ENCODE measurements around the gene NT5C2. TPM values are rescaled to one million over a fixed set of nuclear protein-coding genes. Genes with fewer than 3 reads are reported as not detected.
"Not testable (repeated sequence)": the region's sequence is repeated elsewhere in the genome, so short reads cannot be mapped to it uniquely, and the experiment has no call there.

The NT5C2 gene
- total RNA-seq, 2 experiments from 2014 or later, result 68.9 to 69.4 TPM

GRCh38 chr10:103078676-103079075 is 114.4 kb downstream of the NT5C2 start:
- Mint-ChIP-seq H3K36me3 (peaks cover 5% of the 10 kb centered on the region), H3K27me3 (no peaks in the 10 kb centered on the region), H3K4me3 (no peak overlapping the region), H3K9me3 (no peaks in the 10 kb centered on the region), H3K4me1 (peaks cover 5% of the 10 kb centered on the region), H3K27ac (no peak overlapping the region)
- POLR2A ChIA-PET, result no interaction called here
- DNase-seq (no peak), ATAC-seq (ENCODE audit: low read depth) (no peak)

GRCh38 chr10:103078309-103078615 is 114.8 kb downstream of the NT5C2 start:
- peaks cover 5% of the 10 kb centered on the region for H3K4me1 Mint-ChIP-seq
- no peak for ATAC-seq (ENCODE audit: low read depth)
- no peak overlapping the region for H3K4me3 Mint-ChIP-seq
- H3K36me3 Mint-ChIP-seq, result peaks cover 5% of the 10 kb centered on the region
- DNase-seq, result no peak
- H3K9me3 Mint-ChIP-seq, result no peaks in the 10 kb centered on the region
- no peak overlapping the region for H3K27ac Mint-ChIP-seq
- POLR2A ChIA-PET, result no interaction called here
- H3K27me3 Mint-ChIP-seq, result no peaks in the 10 kb centered on the region

GRCh38 chr10:103077491-103078308 is 115.4 kb downstream of the NT5C2 start:
- DNase-seq (no peak), ATAC-seq (ENCODE audit: low read depth) (no peak)
- POLR2A ChIA-PET, result no interaction called here
- no peak overlapping the region for H3K27ac Mint-ChIP-seq
- H3K9me3 Mint-ChIP-seq, result no peaks in the 10 kb centered on the region
- H3K36me3 Mint-ChIP-seq, result peaks cover 3% of the 10 kb centered on the region
- H3K4me3 Mint-ChIP-seq, result no peak overlapping the region
- H3K27me3 Mint-ChIP-seq, result no peaks in the 10 kb centered on the region
- H3K4me1 Mint-ChIP-seq, result peaks cover 5% of the 10 kb centered on the region

- H3K36me3 Mint-ChIP-seq, result peaks cover 3% of the 10 kb centered on the region
- H3K4me1 Mint-ChIP-seq, result peaks cover 5% of the 10 kb centered on the region
- H3K4me3 Mint-ChIP-seq, result no peak overlapping the region
- DNase-seq (no peak), ATAC-seq (ENCODE audit: low read depth) (no peak)
- no peaks in the 10 kb centered on the region for H3K9me3 Mint-ChIP-seq
- H3K27ac Mint-ChIP-seq, result no peak overlapping the region
- H3K27me3 Mint-ChIP-seq, result no peaks in the 10 kb centered on the region
- POLR2A ChIA-PET, result no interaction called here
Observed at GRCh38 chr10:103077020-103077419, 116.1 kb downstream of the NT5C2 start.

GRCh38 chr10:103072891-103073290 is 120.2 kb downstream of the NT5C2 start:
- POLR2A ChIA-PET, result no interaction called here
- no peak overlapping the region for H3K4me3 Mint-ChIP-seq
- H3K27me3 Mint-ChIP-seq, result no peaks in the 10 kb centered on the region
- H3K9me3 Mint-ChIP-seq, result no peaks in the 10 kb centered on the region
- H3K4me1 Mint-ChIP-seq, result peaks cover 35% of the 10 kb centered on the region
- DNase-seq (no peak), ATAC-seq (ENCODE audit: low read depth) (no peak)
- peaks cover 5% of the 10 kb centered on the region for H3K36me3 Mint-ChIP-seq
- no peak overlapping the region for H3K27ac Mint-ChIP-seq

GRCh38 chr10:103072276-103072675 is 120.8 kb downstream of the NT5C2 start:
- Mint-ChIP-seq H3K9me3 (no peaks in the 10 kb centered on the region), H3K27me3 (no peaks in the 10 kb centered on the region), H3K36me3 (peaks cover 6% of the 10 kb centered on the region), H3K4me1 (peaks cover 39% of the 10 kb centered on the region), H3K4me3 (no peak overlapping the region), H3K27ac (no peak overlapping the region)
- no peak for ATAC-seq (ENCODE audit: low read depth)
- DNase-seq, result no peak
- POLR2A ChIA-PET, result no interaction called here

GRCh38 chr10:103069453-103070331 is 123.4 kb downstream of the NT5C2 start:
- DNase-seq (peak; percentile 70), ATAC-seq (ENCODE audit: low read depth) (peak; percentile 68)
- H3K9me3 Mint-ChIP-seq, result no peaks in the 10 kb centered on the region
- no peaks in the 10 kb centered on the region for H3K27me3 Mint-ChIP-seq
- peaks cover 39% of the 10 kb centered on the region for H3K4me1 Mint-ChIP-seq
- H3K4me3 Mint-ChIP-seq, result peak overlapping the region; percentile 71
- POLR2A ChIA-PET, result interaction anchor here (1.6 to 3.1 kb wide), 2 partner anchors 152 to 355 kb away, joined by 4 to 21 read pairs; partner anchors contain the start of genes CNNM2 and SFXN2
- H3K36me3 Mint-ChIP-seq, result peaks cover 5% of the 10 kb centered on the region
- peak overlapping the region; percentile 88 for H3K27ac Mint-ChIP-seq

- no peaks in the 10 kb centered on the region for H3K27me3 Mint-ChIP-seq
- POLR2A ChIA-PET, result interaction anchor here (1.1 to 3.1 kb wide), 3 partner anchors 13 to 353 kb away, joined by 4 to 21 read pairs (median 5); partner anchors contain the start of genes CNNM2 and SFXN2
- no peak for ATAC-seq (ENCODE audit: low read depth)
- no peak for DNase-seq
- H3K9me3 Mint-ChIP-seq, result no peaks in the 10 kb centered on the region
- no peak overlapping the region for H3K27ac Mint-ChIP-seq
- peaks cover 39% of the 10 kb centered on the region for H3K4me1 Mint-ChIP-seq
- H3K4me3 Mint-ChIP-seq, result no peak overlapping the region
- peaks cover 5% of the 10 kb centered on the region for H3K36me3 Mint-ChIP-seq
Observed at GRCh38 chr10:103067956-103068355, 125.1 kb downstream of the NT5C2 start.

- H3K4me3 Mint-ChIP-seq, result no peak overlapping the region
- H3K27ac Mint-ChIP-seq, result no peak overlapping the region
- no peak for ATAC-seq (ENCODE audit: low read depth)
- peaks cover 5% of the 10 kb centered on the region for H3K36me3 Mint-ChIP-seq
- peaks cover 39% of the 10 kb centered on the region for H3K4me1 Mint-ChIP-seq
- no peaks in the 10 kb centered on the region for H3K27me3 Mint-ChIP-seq
- POLR2A ChIA-PET, result interaction anchor here (1.0 kb wide), 1 partner anchor 149 kb away, joined by 5 read pairs; the partner anchor contains the start of gene CNNM2
- no peak for DNase-seq
- H3K9me3 Mint-ChIP-seq, result no peaks in the 10 kb centered on the region
Observed at GRCh38 chr10:103067484-103067883, 125.6 kb downstream of the NT5C2 start.

- H3K4me1 Mint-ChIP-seq, result peaks cover 39% of the 10 kb centered on the region
- not testable (repeated sequence) for H3K27ac Mint-ChIP-seq; H3K4me3 Mint-ChIP-seq; H3K36me3 Mint-ChIP-seq; H3K27me3 Mint-ChIP-seq; ATAC-seq (ENCODE audit: low read depth); H3K9me3 Mint-ChIP-seq; DNase-seq
- POLR2A ChIA-PET, result interaction anchor here (1.0 kb wide), 1 partner anchor 149 kb away, joined by 5 read pairs; the partner anchor contains the start of gene CNNM2
Observed at GRCh38 chr10:103067099-103067477, 126.0 kb downstream of the NT5C2 start.

- H3K27me3 Mint-ChIP-seq, result no peaks in the 10 kb centered on the region
- DNase-seq, result no peak
- no peaks in the 10 kb centered on the region for H3K9me3 Mint-ChIP-seq
- ATAC-seq (ENCODE audit: low read depth), result no peak
- H3K4me3 Mint-ChIP-seq, result no peak overlapping the region
- POLR2A ChIA-PET, result interaction anchor here (1.0 to 1.1 kb wide), 2 partner anchors 11 to 148 kb away, joined by 3 to 5 read pairs; partner anchors contain the start of gene CNNM2
- H3K36me3 Mint-ChIP-seq, result peaks cover 5% of the 10 kb centered on the region
- no peak overlapping the region for H3K27ac Mint-ChIP-seq
- H3K4me1 Mint-ChIP-seq, result peaks cover 35% of the 10 kb centered on the region
Observed at GRCh38 chr10:103066141-103067098, 126.7 kb downstream of the NT5C2 start.

- ATAC-seq (ENCODE audit: low read depth), result no peak
- no peak for DNase-seq
- Mint-ChIP-seq H3K9me3 (no peaks in the 10 kb centered on the region), H3K27me3 (no peaks in the 10 kb centered on the region), H3K27ac (no peak overlapping the region), H3K4me3 (no peak overlapping the region), H3K36me3 (peaks cover 3% of the 10 kb centered on the region), H3K4me1 (peaks cover 22% of the 10 kb centered on the region)
- POLR2A ChIA-PET, result interaction anchor here (1.1 kb wide), 2 partner anchors 10 to 147 kb away, joined by 3 read pairs; partner anchors contain the start of gene CNNM2
Observed at GRCh38 chr10:103064956-103065355, 128.1 kb downstream of the NT5C2 start.

Data from activated naive CD8-positive, alpha-beta T cell treated with anti-CD3 and anti-CD28 coated beads, Interleukin-2, amount 10 ng/mL, durations not matched to agents 7 days and 5 days (primary cell).